ENCODE results near the gene LCLAT1.
"Not testable (repeated sequence)": the region's sequence is repeated elsewhere in the genome, so short reads cannot be mapped to it uniquely, and the experiment has no call there.

The LCLAT1 gene

DNA sequence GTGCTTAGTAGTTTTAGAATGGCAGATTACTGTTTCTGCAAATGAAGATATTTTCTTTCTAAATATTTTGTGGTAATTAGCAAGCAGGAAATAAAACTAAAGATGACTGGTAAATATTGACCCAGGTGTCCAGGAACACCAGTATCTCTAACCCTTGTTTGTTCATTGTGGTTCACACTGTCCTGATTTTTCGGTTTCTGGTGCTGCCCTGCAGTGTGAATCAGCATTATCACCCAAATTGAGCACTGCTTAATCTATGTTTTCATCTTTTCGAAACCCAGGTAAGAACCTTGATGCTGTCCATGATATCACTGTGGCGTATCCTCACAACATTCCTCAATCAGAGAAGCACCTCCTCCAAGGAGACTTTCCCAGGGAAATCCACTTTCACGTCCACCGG, 192.8 kb downstream of the LCLAT1 start:
- DNase-seq (ENCODE audit: extremely low read depth, low read depth), result no peak
- no peak for TF ChIP-seq CTCF (IDR thresholded peaks at IDR 0.05; ENCODE audit: low read depth, low read length)

DNA sequence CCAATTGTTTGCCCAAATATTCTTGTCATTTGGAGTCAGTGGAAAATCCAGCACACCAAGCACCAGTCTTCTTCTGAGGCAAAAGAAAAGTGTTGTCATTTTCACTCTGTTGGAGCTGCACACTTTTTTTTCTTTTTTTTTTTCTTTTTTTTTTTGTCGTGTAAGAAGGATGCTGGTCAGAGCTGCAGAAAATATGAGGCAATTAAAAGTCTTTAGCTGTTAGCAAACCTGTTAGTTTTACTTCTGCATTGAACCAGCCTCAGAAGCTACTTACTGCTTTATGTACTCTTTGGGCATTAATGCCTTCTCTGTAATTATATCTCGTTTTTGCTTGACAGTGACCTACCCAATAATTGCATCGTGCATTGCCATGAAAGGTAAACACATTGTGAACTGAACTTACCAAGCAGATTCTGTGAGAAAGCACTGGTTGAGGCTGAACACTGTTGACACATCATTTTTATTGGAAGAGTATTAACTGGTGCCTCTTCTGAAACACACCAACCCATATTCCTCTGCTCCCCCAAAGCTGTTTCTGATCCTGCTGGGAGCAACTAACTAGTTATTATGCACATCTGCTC, 194.8 kb downstream of the LCLAT1 start:
- TF ChIP-seq CTCF (IDR thresholded peaks at IDR 0.05; ENCODE audit: low read depth, low read length), result no peak
- no peak for DNase-seq (ENCODE audit: extremely low read depth, low read depth)

DNA sequence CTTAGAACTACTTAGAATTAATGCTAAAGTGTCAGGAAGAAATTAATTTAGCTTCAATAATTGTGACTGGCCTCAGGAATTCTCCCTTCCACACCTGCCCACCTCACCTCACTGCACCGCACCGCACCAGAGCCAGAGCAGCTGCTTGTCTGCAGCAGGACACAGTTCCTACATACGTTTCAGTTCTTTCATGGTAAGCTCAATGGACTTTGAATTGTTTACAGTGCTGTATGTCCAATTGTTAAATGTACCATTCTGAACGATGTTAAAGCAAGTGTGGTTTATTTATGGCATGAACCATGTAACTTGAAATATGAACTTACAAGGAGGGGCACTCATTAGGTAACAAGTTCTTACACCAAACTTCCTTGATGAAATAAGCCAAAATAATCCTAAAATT, 196.0 kb downstream of the LCLAT1 start:
- DNase-seq (ENCODE audit: extremely low read depth, low read depth), result not testable (repeated sequence)

DNA sequence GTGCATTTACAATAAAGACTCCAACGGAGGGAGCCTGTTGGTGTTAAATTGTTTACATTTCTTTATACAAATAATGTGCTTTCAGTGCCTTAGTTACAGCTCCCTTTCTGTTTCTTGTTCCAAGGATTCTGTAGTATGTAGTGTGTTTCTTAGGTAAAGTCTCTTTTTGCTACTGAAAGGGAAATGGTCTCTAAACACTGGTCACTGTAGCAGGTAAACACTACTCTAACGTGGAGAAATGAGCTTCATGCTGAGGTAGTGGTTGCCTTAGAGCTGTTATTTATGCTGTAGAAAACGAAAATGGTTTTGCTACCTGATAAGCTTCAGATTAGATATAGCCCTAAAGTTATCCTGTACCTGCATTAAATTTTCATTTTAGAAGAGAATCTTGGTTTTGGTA, 196.6 kb downstream of the LCLAT1 start:
- TF ChIP-seq CTCF (IDR thresholded peaks at IDR 0.05; ENCODE audit: low read depth, low read length), result no peak
- DNase-seq (ENCODE audit: extremely low read depth, low read depth), result no peak

DNA sequence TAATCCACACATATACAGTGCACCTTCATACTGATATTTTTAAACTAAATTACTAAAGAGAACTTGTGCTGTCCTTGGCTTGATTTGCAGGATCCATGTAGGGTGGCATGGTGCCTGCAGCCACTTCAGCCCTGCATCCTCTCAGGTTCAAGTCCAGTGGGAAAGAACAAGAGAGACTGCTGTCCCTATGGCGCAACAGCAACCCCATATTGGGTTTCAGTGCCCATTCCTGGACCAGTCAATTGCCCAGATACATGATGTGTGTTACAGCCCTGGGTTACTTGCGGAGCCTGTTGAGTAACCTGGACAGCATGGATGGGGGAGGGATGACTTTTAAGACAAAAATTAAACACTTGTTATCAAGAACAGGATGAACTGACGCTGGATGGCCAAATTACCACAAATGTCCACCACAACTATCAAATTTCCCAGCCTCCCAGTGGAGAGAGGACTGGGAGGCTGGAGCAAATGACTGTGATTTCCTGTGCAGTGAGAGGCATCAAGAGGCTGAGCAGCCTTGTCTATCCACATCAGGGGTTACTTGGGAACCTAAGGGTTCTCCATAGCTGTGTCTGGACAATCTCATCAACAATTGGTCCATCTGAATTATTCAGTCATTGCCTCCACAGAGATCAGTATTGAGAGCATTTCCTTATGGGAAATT, 198.2 kb downstream of the LCLAT1 start:
- DNase-seq (ENCODE audit: extremely low read depth, low read depth), result no peak
- TF ChIP-seq CTCF (IDR thresholded peaks at IDR 0.05; ENCODE audit: low read depth, low read length), result no peak

GRCh38 chr2:30645745-30646119, 198.7 kb downstream of the LCLAT1 start:
- no peak for DNase-seq (ENCODE audit: extremely low read depth, low read depth)
- no peak for TF ChIP-seq CTCF (IDR thresholded peaks at IDR 0.05; ENCODE audit: low read depth, low read length)

- no peak for DNase-seq (ENCODE audit: extremely low read depth, low read depth)
- TF ChIP-seq CTCF (IDR thresholded peaks at IDR 0.05; ENCODE audit: low read depth, low read length), result no peak
Measured at GRCh38 chr2:30647752-30648457, 200.9 kb downstream of the LCLAT1 start.
